Measurements from ENCODE around the gene OR51Q1.

- TF ChIP-seq ARNT (IDR thresholded peaks at IDR 0.05) = no peak
- TF ChIP-seq FOXM1 (IDR thresholded peaks at IDR 0.05; ENCODE audit: borderline replicate concordance) = no peak
- TF ChIP-seq SUZ12 (IDR thresholded peaks at IDR 0.05) = no peak
Measured at GRCh38 chr11:5420993-5421392, 918 bp upstream of the OR51Q1 start.

Data from HEK293T (cell line).